Activated CD4-positive, alpha-beta T cell treated with anti-CD3 and anti-CD28 coated beads for 48 hours (primary cell): ENCODE data around the gene PLXND1.

Source experiments
- DNase-seq: peaks from one replicate; pipeline ENCODE4 v3.0.0-alpha.2; 2020

The PLXND1 gene

DNA sequence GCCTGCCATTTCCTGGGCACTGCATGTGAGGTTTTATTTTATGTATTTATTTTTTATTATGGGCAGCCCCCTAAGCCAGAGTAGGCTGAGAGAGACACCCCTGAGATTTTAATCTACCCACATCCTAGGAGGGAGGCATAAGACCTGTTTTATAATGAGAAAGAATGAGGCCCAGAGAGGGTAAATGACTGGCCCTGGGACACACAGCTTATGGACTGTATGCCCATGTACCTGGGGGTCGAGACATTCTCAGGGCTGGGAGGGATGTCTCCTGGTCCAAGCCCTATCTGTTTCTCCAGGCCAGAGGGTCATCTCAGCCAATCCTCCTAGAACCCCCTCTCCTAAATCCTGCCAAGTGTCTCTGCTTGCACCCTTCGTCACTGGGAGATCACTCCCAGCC, 6.1 kb downstream of the PLXND1 start:
- DNase-seq: no peak

DNA sequence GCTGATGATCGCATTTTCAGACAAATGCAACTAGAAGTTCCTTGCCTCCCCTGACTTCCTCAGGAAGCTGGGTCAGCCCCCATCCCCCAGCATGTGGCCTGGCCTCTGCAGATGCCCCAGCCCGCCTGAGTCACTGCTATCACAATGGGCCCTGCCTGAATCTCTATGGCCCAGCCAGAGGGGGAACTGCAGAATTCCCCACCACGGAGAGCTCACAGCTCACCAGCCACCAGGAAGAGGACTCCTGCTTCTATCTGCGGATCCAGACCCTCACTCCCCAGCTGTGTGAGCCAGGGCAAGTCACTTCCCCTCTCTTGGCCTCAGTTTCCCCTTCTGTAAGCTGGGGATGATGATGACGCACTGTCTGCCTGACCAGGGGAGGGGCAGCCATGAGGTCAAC, 6.9 kb downstream of the PLXND1 start:
- no peak for DNase-seq

DNA sequence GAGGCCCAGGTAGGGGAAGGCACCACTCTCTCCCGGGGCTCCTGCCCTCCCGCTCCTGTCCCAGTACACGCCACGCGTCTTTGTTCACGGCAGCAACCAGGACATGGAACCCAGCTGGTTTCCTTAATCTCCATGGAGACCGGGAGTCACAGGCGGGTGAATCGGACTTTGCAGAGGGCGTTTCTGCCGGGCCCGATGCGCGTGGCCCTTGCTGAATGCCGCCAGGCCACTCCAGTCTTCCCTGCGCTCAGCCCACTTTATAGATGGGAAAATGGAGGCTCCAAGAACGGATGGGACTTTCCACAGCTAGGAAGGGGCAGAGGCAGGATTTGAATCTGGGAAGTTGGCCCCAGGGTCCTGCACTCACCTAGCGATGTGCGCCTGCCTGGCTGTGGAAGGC, 7.4 kb downstream of the PLXND1 start:
- no peak for DNase-seq

DNA sequence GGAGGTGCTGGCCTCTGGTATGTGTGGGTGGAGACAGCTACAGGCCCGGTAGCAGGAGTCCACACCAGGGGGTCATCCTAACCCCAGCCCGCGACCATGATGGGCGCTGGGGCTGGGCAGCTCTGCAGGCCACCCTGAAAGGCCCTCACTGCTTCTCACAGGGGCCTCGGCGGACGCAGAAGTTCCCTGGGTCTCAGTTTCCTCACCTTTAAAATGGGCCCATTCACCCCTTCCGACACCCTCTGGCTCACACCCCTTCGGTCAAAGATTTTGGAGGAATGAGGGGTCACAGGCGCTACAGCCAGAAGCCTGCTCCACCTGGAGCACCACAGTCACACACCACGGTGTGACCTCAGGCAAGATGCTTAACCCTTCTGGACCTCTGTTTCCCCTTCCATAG, 8.0 kb downstream of the PLXND1 start:
- no peak for DNase-seq

DNA sequence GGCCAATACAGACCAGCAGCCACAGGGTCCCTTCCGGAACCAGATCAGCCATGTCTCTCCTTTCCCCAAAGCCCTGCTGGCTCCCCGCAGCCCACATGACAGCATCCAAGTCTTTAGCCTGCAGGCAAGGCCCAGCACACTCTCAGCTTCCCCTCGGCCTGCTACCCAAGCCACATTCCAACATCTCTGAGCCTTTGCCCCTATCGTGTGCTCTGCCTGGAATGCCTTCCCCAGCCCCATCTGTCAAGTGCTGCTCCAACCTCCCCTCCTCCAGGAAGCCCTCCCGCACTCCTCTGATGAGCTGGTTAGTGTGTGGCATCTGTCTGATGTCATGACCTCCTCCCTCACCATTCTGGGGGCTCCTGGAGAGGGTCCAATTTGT, 8.5 kb downstream of the PLXND1 start:
- DNase-seq: no peak

DNA sequence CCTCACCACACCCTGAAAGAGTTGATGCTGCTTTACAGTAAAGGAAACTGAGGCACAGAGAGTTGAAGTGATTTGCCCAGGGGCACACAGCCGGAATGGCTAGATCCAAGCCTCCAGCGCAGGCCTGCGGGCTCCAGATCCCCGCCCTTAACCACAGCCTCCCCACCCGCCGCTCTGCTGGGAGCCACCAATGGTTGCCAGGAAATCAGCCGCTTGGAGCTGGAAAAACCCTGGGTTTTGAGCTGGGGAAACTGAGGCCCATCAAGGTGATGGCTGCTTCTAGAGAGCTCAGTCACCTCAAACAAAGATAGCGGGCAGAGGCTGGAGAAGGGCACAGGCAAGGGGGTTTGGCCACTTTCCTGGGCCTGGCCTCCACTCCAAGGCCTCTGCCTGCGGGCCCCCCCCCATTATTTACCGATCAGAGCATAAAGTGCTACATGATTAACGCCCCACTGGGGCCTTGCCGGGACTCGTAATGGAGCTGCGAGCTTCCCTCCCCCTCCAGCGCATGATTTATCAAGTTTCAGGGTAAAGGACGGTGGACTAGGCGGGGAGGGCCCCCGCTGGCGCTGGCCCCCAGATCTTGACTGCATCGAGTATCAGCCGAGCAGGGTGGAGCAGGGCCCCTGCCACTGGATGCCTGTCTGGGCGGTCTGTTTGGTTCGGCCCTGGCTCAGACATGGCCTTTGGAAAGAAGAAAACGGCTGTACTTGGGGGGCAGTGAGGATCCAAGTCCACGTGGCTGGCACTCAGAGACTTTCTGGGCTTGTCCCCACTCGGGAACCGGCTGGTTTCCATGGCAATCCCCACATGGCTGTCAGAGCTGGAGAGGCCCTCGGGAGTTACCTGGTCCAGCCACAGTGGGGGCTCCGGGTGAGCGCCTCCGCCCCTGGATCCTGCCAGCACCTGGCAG, 9.1 kb downstream of the PLXND1 start:
- no peak for DNase-seq

DNA sequence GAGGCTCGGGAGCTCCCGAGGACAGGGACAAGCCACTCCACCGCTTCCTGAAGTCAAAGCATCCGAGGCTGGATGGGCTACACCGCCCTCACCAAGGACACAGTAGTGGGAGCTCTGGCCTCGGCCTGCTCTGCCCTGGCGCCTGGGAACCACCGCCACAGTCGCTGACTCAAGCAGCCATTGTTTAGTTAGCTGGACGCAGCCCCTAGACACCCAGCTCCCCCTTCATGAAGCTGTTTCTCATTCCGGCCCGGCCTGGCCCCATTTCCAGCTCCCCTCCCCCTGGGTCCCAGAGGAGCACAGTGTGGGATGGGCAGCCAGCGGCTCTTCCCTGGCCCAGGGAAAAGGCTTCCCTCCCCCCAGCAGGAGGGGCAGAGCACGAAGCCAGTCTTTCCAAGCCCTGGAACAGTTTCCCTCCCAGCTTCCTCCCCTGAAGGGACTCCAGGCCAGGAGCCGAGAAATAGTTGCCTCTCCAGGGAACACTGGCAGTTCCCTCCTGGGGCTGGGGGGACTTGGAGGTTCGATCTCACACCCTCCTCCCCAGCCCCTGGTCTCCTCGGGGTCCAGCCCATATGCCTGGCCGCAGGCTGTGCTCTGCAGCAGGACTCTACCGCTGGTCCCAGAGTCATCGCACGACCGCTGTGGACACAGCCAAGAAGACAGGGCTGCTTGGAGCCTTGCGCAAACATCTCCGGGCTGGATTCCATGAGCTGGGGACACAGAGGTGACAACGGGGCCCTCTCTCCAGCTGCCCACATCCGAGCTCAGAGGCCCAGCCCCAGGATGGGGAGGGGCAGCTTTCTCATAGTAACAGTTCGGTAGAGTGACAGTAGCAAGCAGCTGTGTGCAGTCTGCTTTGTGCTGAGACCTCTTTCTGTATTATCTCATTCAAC, 10.0 kb downstream of the PLXND1 start:
- no peak for DNase-seq

DNA sequence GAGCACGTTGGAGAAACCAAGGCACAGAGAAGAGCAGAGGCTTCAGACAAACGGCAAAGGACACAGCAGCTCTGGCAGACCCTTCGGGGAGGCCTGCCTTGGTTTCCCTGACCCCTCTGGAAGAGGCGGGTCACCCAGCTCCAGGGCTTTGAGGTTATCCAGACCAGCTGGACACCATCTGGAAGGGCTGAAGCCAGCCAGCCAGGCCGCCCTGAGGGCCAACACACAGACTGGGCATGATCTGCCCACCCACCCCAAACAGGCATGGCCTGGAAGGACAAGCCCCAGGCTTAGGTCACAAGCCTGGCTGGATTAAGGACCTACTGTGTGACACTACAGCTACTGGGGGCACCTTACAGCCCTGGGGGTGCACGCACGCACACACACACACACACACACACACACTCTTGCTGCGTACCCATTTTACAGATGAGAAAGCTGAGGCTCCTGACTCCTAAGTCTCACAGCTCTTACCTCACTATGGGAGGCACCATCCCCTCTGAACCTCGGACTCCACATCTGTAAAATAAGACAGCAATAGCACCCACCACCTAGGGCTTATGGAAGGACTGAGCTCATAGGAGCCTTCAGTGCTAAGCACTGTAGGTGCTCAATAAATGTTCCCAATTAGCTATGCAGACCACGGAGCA, 10.8 kb downstream of the PLXND1 start:
- DNase-seq: no peak

DNA sequence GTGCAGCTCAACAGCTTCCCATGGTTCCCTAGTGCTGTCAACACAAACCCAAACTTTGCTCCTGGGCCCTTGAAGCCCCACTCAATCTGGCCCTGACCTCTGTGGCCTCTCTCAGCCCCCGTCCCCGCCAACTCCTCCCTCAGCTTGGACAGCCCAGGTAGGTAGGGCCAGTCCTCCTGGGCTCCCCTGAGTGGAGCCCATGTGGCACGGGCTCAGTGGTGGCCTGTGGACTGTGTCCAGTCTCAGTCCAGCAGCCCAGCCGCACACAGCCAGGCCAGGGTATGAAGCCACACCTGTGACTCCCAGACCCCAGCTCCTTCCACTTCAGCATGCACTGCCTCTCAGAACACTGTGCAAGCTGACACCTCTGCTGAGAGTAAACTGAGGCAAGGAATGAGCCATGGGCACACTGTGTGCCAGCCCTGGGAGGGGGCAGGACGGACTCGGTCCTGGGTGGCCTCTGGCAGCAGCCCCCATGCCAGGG, 11.5 kb downstream of the PLXND1 start:
- no peak for DNase-seq

DNA sequence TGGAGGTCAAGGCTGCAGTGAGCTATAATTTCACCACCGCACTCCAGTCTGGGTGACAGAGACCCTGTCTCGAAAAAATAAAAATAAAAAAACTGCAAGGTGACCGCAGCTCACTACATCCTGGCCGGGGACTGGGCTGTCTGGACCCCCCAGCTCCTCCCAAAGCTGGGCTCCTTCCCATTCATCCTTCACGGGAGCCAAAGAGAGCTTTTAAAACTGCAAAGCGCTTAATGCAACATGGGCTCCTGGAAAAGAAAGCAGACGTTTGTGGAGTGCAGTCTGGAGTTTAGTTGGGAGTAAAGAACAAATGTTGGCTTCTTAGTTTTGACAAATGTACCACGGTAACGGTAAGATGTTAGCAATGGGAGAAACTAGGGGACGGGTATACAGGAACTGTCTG, 12.1 kb downstream of the PLXND1 start:
- DNase-seq: no peak

DNA sequence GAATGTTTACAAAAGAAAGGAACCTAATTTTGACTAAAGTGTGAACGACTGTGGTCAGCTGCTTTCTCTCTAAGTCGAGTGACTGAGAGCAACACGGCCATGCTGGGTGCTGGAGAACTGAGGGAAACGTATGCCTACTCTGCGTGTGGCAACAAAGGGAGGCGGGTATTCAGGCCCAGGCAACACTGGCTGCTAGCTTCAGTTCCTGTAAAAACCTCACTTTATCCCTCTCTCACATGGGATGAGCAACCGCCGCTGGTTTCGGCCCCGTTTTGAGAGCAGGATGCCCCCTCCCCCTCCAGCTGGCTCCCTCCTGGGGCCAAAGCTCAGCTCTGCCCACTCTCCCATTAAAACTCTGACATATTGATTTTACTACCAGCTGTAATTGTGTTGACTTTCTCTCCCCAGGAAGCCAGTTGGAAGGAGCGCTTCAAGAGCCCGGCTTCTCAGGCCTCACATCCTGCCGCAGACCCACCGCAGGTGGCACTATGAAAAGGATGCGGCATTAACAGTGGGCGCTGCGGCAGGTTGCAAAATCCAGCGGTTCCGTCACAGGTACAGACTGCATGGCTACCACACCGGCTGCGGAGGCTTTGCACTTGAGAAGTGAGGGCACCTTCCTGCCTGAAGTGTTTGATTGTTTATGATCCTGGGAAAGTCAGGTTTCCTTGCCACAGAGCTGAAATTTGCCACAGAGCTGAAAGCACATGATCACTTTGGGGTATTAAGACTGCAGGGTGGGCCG, 12.7 kb downstream of the PLXND1 start:
- peak; percentile 80 for DNase-seq

DNA sequence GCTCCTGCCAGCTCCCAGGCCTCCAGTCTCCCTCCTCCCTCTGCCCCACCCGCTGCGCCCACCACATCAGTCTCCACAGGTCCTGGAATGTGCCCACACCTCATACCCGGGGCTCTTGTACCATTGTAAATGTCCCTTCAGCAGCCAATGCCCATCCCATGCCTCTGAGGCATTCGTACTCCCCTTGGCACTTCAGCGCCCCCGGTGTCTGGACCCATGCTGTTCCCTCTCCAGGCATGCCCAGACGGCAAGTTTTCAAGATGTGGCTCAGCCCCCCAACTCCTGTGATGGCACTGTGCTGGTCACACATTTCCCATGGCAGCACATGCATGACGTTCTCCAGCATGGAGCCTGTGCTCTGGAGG, 13.3 kb downstream of the PLXND1 start:
- DNase-seq: no peak

DNA sequence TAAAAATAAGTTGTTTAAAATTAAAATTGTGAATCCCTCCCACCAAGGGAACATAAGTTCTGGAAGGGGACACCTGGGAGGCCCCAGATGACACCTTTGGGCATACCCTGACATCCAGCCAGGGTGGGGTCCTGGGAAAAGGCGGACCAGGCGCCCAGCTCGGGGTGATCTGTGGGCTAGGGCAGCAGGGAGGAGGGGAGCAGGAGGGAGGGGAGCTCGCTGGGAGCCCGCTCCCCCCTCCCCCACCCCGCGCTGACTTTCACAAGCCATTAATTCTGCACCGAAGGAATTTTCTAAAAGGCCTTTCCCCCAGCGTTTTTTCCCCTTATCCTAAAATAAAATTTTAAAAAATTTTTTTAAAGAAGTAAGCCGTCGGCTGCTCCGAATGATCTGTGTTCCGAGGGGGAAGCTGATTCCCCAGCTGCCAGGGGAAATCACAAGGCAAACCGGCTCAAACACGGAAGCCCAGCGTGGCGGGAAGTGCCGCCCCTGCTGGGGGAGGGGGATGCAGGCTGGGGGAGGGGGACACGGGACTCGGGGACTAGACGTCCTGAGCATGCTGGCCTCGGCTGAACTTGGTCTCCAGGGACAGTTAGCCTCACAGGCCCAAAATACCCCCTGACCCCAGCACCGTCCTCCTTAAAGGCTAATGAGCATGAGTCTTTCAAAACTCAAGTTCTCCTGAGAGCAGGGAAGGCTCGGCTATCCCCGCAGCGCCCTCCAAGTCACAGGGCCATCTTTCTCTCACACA, 13.9 kb downstream of the PLXND1 start:
- no peak for DNase-seq

DNA sequence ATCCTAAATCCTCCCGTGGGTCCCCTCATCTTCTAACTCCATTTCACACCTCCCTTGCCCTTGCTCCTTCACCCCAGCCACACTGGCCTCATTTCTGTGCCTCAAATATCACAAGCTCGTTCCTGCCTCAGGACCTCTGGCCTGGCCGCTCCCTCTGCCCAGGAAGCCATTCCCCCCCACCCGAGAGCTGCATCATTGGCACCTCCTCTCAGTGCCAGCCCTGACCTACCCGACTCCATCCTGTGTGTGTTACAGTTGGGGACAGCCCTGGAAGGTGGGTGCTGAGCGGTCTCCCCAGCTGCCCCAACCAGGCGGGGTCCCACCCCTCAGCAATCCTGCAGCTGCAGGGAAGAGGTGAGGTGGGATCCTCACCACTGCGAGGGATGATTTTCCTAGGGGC, 14.5 kb downstream of the PLXND1 start:
- no peak for DNase-seq

DNA sequence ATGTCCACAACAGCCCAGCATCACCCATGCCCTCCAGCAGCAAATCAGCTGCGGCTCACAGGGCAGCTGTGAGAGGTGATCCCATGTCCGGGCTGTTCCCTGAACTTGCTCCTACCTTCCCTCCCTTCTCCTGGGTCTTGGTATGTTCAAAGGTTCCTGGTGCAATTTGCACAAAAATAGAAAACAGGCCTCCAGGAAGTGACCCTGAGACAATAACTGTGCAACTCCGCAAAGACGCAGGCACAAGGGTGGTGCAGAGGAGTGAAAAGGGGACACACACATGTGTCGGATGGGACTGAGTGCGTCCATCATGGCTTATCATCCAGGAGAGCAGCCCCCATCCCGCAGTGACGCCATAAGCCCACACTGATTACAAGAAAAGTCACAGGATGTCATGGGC, 16.3 kb downstream of the PLXND1 start:
- DNase-seq: no peak

DNA sequence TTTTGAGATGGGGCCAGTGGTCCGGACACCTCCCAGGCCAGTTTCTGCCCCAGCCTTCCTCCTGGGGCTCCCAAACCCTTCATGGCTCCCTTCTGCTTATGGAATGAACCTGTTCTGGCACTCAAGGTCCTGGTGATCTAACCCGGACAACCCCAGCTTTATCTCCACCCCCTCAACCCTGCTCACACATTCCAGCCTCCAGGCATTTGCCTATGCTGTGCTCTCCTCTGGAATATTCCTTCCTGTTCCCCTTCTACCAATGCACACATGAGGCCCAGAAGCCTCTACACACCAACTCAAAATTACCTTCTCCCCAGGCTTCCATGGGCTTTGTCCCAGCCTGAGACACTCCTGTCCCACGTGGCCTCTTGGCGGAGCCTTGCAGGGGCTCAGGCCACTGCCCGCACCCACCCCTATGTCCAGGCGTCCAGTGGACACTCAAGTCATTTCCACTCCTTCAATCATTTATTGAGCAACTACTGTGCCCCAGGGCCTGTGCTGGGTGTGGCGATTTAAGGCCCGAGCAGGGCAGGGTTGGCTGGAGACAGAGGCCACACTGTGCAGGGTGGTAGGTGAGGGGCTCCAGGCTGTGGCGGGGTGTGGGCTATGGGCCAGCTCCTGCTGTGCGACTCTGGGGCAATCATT, 18.8 kb downstream of the PLXND1 start:
- DNase-seq: no peak

DNA sequence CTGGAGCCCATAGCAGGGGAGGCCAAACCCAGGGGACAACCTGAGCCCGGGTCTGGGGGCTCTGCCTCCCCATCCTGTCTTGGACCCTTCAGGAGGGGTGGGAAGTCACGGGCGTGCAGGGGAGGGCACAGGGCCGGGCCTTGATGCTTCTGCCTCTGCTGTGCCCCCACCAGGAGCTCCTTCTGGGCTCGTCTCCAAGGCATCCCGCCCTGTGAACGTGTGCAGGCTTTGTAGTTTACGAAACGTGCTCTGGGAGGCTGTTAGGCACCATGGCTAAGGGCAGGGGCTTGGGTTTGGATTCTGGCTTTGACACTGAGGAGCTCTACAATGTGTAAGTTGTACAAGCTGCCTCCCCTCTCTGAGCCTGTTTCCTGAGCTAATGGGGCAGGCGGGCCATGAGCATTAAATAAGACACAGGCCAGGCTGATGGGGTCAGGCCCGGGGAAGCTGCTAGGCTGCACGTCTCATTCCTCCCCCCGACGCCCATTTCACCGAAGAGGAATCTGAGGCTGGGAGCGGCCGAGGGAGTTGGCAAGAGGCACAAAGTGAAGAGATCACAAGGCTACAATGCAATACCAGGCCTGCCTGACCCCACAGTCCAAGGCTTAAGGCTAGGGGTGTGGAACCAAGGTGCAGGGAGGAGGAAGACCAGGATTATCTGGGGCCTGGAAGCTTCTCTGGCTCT, 19.6 kb downstream of the PLXND1 start:
- no peak for DNase-seq

DNA sequence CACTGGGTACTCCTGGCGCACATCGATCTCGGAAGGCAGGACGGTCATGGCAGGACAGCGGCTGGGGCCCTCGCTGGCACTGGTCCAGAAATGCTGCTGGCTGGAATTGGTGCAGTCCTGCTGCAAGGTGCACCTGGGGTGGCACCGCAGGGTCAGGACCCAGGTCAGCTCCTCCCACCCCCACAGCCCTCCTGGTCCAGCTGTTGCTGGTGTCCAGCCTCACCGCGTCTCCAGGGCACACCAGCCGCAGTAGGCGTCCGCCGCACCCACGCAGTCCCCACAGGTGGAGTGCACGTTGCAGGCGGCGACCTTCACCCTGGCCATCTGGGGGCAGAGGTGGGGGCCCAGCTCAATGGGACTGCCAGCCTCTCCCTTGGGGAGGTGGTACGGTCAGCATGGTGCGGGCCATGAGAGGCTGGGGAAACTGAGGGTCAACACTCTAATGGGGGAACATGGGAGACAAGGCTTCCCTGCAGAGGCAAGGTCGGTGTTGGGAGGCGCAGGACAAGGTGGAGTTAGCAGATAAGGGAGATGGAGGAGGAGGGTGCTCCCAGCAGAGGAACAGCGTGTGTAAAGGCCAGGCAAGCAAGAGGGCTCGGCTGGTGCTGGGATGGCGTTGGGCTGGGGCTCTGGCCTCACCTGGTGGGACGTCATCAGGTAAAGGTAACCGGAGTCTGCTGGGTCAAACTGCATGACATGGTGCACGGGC, 20.4 kb downstream of the PLXND1 start:
- DNase-seq: no peak

DNA sequence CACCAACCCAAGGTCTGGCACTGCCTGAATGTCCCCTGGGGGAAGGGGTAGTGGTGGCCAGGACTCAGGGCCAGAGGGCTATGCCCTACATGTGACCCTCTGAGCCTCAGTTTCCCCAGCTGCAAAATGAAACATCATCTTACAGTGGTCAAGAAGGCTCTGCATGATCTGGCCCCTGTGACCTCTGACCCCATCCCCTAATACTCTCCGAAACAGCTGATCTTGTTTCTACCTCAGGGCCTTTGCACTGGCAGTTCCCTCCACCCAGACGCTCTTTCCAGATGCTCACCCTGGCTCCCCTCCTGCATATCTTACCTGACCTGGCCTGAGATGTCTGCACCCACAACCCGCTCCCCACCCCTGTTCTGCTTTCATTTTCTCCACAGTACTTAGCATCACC, 21.8 kb downstream of the PLXND1 start:
- no peak for DNase-seq

DNA sequence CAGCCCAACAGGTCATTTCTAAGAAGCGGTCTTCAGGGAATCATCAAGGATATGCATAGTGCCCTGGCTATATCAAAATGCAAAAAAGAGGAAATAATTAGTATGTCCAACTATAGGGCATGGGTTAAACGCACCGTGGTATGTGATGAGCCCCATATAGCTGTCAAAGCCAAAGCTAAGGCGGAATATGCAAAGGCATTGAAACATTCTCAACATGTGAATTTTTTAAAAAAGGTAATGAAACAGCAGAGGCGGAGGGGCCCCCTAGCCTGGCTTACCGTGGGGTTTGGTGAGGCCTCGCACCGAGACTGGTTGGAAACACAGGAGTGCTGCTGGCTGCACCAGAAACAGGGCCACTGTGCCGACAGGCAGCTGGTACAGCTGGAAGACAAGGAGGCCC, 23.2 kb downstream of the PLXND1 start:
- DNase-seq: no peak
